Activated CD4-positive, alpha-beta T cell treated with anti-CD3 and anti-CD28 coated beads, Interleukin-2, amount 50 U/mL, for 4 hours (primary cell): ENCODE data around the gene RRAGA.
"Not testable (repeated sequence)": the region's sequence is repeated elsewhere in the genome, so short reads cannot be mapped to it uniquely, and the experiment has no call there.

Source experiments
- DNase-seq, 2 experiments: peaks; one replicate each; pipeline ENCODE4 v3.0.0-alpha.2; 2020

RRAGA gene, protein sequence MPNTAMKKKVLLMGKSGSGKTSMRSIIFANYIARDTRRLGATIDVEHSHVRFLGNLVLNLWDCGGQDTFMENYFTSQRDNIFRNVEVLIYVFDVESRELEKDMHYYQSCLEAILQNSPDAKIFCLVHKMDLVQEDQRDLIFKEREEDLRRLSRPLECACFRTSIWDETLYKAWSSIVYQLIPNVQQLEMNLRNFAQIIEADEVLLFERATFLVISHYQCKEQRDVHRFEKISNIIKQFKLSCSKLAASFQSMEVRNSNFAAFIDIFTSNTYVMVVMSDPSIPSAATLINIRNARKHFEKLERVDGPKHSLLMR

DNA sequence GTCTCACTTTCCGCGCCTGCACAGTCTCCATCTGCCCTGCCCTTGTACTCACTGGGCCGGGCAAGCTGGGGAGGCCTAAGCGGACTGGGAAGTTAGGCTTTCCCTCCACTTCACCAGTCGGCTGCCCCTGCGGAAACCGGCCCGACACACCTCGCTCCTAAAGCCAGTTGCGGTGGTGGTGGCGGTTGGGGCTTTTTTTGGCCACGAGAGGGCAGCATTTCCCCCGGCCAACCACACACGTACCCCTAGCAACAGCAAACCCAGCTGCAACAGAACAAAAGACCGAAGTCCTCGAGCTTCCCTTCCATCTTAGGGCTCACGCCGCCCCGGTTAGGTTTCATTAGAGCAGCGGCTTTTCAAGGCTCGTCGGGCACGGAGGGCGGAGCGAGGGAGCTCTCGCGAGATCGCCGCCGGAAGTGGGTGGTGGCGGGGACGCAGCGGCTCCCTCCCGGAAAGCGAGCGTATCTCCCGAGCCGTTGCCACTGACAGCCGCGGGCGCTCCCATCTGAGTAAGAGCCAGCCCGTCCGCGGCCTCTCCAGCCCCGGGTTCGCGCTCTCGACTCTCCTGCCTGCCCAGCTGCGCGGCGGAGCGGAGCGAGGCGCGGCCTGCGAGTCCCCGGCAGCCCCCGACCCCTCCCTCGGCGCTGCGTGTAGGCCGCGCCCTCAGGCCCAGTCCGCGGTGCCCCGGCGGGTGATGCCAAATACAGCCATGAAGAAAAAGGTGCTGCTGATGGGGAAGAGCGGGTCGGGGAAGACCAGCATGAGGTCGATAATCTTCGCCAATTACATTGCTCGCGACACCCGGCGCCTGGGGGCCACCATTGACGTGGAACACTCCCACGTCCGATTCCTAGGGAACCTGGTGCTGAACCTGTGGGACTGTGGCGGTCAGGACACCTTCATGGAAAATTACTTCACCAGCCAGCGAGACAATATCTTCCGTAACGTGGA, at the start of gene RRAGA:
Gene RRAGA, plus strand, starts transcription at position 462 of the 951 bp plus-strand sequence. Its CDS starts 233 bp downstream, at position 695.
- peak; percentile 92 to 93 for DNase-seq

DNA sequence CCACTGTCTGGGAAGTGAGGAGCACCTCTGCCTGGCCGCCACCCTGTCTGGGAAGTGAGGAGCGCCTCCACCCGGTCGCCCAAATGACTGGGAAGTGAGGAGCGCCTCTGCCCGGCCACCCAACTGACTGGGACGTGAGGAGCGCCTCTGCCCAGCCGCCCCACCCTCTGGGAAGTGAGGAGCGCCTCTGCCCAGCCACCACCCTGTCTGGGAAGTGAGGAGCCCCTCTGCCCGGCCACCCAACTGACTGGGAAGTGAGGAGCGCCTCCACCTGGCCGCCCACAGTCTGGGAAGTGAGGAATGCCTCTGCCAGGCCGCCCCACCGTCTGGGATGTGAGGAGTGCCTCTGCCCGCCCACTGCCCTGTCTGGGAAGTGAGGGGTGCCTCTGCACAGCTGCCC, 49.1 kb upstream of the RRAGA start:
- no peak for DNase-seq

DNA sequence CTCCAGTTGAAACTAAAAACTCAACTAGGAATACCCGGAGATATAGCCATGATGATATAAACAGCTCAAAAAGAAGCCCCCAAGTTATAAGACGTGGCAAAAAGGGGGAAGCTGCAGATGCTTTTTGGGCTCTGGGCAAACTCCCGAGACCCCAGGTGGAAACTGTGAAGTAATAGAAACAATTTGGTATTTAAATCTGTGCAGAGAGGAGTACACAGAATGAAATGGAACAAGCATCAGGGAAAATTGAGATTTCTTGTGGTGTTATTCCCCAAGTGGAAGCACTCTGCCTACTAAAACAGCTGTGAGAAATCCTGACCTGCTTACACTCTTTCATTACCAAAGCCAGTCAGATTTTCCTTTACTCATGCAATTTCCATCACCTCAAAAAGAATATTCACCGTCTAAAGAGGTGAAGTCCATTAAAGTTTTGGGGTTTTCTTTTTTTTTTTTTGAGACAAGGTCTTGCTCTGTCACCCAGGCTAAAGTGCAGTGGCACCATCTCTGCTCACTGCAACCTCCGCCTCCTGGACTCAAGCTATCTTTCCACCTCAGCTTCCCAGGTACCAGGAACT, 39.7 kb upstream of the RRAGA start:
- DNase-seq = no peak

GRCh38 chr9:19018201-19018600, 31.0 kb upstream of the RRAGA start:
- DNase-seq = no peak

DNA sequence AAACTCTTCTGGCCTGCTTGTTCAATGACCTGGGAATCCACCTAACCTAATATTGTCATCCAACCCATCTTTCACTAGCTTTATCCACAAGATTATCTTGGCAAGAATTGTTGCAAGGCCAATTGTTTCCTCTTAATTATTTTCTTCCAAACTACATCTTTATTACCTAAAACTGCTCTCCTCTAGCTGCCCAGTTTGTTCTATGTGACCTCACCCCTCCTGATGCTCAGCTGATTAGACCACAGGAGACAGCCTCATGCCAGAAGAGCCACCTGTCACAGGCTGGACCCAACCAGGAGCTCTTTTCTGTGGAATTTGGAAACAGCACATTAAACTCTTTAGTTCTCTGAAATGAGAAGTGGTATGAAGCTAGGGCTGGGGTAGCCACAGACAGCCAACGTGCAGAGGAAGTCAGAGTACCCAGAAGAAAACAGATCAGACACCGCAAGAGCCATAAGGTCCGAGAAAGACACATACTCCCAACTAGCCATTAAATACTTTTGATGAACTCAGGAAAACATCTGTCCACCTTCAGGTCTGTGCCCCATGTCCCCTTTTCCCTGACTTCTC, 28.3 kb upstream of the RRAGA start:
- DNase-seq = no peak

GRCh38 chr9:19021649-19022048, 27.6 kb upstream of the RRAGA start:
- not testable (repeated sequence) for DNase-seq

DNA sequence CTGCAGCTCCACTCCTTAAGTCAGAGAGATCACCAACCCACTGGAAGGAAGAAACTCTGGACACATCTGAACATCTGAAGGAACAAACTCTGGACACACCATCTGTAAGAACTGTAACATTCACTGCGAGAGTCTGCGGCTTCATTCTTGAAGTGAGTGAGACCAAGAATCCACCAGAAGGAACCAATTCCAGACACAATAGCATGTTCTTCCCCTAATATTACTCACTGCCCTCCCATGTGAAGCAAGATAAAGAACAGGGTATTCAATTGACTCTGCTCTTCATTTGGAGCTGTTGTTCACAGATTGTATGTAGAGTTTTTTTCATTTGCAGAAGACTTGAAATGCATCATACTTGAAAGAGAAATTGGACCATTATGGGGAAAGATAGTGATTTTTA, 27.0 kb upstream of the RRAGA start:
- DNase-seq = no peak

DNA sequence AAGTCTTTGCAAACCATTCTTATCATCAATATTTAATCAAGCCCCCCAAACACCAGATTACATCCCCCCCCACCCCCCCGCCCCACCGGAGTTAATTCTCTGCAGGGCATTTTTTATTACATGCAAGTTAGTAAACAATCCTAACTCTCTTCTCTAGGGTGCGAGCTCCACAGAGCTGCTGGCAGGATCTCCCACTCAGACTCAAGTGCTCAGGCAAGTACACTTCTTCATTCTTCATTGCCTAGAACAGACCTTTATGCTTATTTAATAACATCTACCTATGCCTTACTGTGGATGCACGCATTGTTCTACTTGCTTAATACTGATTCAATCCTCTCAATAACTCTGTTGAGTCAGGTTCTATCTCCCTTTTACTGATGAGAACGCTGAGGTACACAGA, 26.1 kb upstream of the RRAGA start:
- no peak for DNase-seq

GRCh38 chr9:19026375-19026774, 22.9 kb upstream of the RRAGA start:
- DNase-seq = no peak

DNA sequence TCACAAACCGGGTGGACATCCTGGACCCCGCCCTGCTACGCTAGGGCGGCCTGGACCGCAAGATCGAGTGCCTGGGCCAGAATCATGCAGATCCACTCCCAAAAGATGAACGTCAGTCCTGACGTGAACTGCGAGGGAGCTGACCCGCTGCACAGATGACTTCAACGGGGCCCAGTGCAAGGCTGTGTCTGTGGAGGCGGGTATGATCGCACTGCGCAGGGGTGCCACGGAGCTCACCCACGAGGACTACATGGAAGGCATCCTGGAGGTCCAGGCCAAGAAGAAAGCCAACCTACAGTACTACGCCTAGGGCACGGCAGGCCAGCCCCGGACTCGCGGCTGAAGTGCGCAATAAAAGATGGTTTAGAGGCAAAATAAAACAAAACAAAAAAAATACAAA, 21.4 kb upstream of the RRAGA start:
- DNase-seq = no peak

DNA sequence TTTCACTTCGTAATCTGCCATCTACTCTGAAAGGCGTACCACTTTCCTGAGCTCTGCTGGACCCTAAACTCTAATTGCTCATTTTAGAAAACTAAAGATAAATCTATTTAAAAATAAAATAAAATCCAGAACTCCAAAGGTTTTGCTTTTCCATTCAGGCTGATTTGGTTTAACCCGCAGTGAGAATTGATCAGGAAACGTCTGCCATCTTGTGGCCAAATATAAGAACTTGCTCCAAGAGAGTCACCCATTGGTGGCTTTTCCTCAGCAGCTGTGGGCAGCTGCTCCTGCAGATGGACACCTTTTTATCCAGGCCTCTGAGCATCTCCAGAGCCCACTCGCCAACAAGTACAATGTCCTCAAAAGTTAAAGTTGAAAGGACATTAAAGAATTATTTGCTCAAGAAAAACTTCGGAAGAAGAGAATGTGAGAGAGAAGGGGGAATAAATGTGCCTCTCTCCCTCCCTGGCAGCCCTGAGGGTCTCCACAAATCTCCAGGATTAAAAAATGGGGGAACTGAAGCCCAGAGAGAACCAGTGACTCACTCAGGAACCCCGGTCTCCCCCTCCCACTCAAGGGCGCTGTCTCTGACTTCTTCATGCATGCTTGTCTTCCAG, 20.3 kb upstream of the RRAGA start:
- no peak for DNase-seq

DNA sequence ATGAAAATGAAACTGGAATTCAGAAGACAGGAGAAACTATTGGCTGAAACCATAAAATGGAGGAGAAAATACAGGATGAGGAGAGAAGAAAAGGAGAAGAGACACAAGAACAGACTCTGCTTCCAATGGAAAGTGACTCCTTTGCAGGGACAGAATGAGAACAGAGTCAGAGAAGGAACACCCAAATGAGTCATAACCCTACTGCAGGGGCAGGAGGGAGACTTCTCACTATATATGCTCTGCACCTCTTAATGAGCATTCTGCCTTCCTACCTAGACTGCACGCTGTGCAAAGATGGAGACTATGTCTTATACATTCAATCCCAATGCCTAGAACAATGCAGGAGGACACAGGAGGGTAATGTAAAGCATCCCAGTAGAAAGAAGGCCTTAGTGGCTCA, 18.3 kb upstream of the RRAGA start:
- no peak for DNase-seq

DNA sequence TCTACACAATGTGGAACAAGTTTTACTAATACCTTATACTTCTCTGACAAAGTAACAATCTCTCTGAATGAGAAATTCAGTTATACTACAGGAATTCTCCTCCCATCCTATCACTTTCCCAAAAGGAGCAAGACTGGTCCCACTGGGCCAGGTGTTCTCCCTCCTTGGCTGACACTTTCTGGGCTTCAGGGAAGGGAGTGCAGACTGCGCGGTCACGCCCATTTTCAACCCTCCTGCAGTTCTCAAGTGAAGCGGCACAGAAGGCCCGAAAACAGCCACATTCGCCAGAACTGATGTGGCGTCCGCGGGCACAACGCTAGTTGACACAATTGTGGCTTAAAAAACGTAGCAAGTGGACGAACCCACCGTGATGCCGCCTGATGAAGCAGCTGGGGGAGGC, 16.8 kb upstream of the RRAGA start:
- no peak for DNase-seq

DNA sequence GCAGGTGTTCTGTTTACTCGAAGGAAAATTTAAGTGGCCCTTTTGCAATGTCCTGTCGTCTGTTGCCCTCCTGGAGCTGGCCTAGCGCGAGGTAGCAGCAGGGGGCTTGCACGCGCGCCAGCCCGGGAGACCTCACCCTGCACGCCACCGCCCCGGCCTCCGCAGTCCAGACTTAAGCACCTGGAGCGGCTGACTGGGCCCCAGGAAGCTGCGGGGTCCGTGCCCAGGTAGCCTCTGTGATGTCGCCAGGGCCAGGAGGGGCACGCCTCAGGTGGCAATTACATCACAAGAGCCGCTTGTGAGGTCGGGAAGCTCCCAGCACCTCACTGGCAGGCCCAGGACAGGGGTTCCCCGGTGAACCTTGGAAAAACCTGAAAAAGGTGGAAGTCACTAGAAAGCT, 16.2 kb upstream of the RRAGA start, which contains the start of gene SAXO1:
Gene SAXO1, minus strand, starts transcription at position 195 of the 400 bp plus-strand sequence. CDS start 301 bp downstream, outside the sequence.
- no peak for DNase-seq

DNA sequence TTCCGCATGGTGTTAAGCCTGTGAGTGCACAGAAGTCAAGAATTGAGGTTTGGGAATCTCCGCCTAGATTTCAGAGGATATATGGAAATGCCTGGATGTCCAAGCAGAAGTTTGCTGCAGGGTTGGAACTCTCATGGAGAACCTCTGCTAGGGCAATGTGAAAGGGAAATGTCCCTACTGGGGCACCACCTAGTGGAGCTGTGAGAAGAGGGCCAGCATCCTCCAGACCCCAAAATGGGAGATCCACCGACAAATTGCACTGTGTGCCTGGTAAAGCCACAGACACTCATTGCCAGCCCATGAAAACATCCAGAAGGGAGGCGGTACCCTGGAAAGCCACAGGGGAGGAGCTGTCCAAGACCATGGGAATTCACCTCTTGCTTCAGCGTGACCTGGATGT, 12.6 kb upstream of the RRAGA start:
- DNase-seq = no peak

- DNase-seq = no peak
Measured at GRCh38 chr9:19049917-19050636, 850 bp downstream of the RRAGA start.

DNA sequence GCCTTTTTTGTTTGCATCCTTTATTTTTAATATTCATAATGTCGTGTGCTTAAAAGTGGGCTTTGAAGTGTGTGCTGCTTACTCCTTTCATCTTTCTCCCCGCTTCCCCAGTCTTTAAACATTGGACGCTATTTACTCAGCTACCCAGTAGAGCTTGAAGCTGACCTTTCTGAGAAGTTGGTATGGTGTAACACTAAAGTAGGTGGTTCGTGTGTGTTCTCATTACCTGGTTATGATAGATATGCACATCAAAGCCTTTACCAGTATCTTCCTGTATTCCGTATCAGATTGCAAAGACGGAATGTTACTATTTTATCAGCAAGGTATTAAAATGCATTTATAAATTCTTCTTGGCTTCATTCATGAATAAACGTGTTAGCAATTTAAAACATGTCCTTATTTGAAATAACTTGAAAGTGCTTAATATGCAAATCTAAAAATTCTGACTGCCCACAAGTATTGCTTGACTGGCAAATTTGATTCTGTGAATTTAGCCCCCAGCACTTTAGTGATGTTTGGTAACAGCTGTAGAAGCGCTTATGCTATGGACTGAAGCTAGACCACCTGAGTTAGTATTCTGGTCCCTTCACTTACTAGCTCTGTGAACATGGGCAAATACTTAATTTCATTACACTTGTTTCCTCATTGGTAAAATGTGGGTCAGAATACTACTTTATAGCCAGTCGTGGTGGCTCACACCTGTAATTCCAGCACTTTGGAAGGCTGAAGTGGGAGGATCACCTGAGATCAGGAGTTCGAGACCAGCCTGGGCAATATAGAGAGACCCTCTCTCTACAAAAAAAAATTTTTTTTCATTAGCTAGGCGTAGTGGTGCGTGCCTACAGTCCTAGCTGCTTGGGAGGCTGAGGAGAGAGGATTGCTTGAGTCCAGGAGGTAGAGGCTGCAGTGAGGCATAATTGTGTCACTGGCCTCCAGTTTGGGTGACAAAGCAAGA, 1.7 kb downstream of the RRAGA start:
- no peak for DNase-seq

DNA sequence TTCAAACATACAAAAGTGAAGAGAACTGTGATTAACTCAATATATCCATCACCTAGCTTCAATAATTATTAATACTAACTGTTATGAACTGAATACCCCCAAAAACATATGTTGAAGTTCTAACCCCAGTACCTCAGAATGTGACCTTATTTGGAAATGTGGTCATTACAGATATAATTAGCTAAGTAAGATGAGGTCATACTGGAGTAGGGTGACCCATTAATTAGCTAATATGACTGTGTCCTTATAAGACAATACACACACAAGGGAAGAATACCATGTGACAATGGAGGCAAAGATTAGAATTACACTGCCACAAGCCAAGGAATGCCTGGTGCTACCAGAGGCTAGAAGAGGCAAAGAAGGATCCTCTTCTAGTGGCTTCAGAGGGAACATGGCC, 7.8 kb downstream of the RRAGA start:
- DNase-seq = no peak

GRCh38 chr9:19074229-19074628, 25.0 kb downstream of the RRAGA start:
- DNase-seq = no peak

- no peak for DNase-seq
Measured at GRCh38 chr9:19074836-19075235, 25.6 kb downstream of the RRAGA start.

- no peak for DNase-seq
Measured at GRCh38 chr9:19085295-19085694, 36.1 kb downstream of the RRAGA start.
